NCI-H69 (cell line): ENCODE measurements around the gene TOMT.
"Not testable (repeated sequence)": the region's sequence is repeated elsewhere in the genome, so short reads cannot be mapped to it uniquely, and the experiment has no call there.

ENCODE experiments used
- DNase-seq: peaks from one replicate; lab custom pipeline; 2025; lab: John Stamatoyannopoulos, UW

The TOMT gene

DNA sequence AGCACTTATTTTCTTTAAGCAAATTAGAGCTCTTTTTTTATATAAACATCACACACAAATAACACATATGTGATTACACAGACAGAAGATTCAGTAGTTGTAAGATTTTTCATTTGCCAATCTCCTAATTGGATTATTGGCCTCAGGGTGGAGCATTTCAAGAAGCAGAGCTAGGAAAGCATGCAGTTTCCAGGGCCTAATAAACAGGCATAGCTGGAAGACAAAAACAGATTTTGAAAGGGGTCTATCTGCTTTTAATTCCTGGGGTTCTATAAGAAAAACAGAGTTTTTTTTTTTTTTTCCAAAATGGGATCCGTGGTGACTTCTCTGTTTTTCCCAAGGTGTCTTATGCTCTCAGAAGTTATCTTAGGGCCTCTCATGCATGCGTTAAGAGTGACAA is 22.2 kb downstream of the TOMT start:
- DNase-seq, result no peak

GRCh38 chr11:72129381-72129780 is 23.7 kb downstream of the TOMT start:
- DNase-seq, result no peak

GRCh38 chr11:72132646-72133045 is 26.9 kb downstream of the TOMT start:
- no peak for DNase-seq

DNA sequence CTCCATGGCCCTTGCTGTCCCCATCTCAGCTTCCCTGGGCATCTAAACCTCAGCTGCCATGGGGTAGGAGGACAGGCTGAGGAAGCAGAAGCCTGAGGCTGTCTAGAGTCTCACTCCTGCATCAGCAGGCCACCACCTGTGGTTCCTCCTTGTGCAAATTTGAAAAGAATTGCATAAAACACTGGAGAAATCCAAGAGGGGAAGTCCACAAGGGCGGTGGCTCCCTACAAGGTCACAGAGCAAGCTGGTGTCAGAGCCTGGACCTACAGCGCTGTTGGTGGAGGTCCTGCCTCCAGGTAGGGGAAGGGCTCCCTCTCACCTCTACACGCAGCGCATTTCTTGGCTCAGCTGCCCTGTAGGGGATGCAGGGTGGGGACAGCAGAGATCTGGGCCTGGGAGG is 29.7 kb downstream of the TOMT start, which contains the start of gene FOLR3:
Gene FOLR3, plus strand, starts transcription at position 253 of the 400 bp plus-strand sequence. CDS start 228 bp downstream, outside the sequence.
- not testable (repeated sequence) for DNase-seq

- DNase-seq, result no peak
Measured at GRCh38 chr11:72135891-72136683, 30.4 kb downstream of the TOMT start.

GRCh38 chr11:72136684-72137262 is 31.0 kb downstream of the TOMT start:
- no peak for DNase-seq

GRCh38 chr11:72138821-72139390 is 33.2 kb downstream of the TOMT start:
- no peak for DNase-seq

- DNase-seq, result no peak
Measured at GRCh38 chr11:72139500-72139899, 33.8 kb downstream of the TOMT start.

DNA sequence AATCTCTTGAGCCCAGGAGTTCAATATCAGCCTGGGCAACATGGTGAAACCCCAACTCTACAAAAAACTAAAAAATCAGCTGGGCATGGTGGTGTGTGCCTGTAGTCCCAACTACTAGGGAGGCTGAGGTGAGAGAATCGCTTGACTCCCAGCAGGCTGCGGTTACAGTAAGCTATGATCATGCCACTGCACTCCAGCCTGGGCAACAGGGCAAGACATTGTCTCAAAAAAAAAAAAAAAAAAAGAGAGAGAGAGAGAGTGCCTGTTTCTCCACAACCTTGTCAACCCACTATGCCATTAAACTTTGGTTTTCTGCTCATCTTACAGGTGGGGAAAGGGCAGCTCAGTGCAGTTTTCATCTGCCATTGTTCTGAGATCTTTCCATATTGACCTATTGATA is 34.9 kb downstream of the TOMT start:
- DNase-seq, result no peak

DNA sequence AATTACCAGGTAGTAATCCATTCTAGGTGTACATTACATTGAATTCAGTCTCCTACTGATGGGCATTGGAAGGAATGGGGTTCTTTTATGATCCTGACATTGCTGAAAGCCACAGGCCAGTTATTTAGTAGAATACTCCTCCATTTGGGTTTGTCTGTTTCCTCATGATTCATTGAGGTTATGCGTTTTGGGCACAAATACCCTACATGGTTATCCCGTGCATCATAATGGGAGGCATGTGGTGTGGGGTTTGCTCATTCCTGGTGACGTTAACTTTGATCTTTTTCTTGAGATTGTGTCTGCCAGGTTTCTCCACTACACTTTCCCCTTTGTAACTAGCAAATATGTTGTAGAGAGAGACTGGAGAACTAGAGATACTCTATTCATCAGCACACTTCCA is 35.3 kb downstream of the TOMT start:
- DNase-seq, result no peak

- DNase-seq, result not testable (repeated sequence)
Measured at GRCh38 chr11:72142086-72142485, 36.4 kb downstream of the TOMT start.

- not testable (repeated sequence) for DNase-seq
Measured at GRCh38 chr11:72142543-72142942, 36.8 kb downstream of the TOMT start.

GRCh38 chr11:72144807-72145565 is 39.3 kb downstream of the TOMT start:
- DNase-seq, result no peak

DNA sequence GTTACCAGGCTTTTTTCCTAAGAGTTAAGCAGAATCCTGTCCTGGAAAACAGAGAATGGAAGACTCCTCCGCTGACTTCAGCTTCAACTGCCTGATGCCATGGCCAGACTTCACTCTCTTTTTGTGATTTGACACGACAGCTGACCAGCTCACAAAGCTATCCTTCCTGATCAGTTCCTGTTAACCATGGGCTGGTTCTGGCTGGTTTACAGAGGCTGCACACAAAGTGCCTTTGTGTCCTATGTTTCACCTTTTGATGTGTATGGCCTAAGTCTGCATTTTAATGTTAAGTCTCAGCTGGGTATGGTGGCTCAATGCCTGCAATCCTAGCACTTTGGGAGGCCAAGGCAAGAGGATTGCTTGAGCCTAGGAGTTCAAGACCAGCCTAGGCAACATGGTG is 40.9 kb downstream of the TOMT start:
- DNase-seq, result no peak

DNA sequence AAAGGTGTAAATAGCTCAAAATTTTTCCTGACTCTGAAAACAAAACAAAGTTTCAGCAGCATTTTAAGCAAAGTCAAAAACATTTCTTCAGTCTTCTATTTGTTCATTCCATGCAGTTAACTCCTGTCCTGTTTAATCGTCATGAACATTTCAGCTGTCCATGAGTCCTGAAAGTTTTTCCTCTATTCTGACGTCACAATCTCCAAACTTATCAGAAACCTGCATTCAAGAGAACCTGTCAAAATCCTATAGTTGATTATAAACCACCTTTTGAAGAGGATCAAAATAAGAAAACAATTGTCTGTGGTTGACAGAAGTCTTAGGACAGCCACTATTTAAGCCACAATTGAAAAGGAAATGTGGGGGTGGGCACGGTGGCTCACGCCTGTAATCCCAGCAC is 45.2 kb downstream of the TOMT start:
- no peak for DNase-seq

DNA sequence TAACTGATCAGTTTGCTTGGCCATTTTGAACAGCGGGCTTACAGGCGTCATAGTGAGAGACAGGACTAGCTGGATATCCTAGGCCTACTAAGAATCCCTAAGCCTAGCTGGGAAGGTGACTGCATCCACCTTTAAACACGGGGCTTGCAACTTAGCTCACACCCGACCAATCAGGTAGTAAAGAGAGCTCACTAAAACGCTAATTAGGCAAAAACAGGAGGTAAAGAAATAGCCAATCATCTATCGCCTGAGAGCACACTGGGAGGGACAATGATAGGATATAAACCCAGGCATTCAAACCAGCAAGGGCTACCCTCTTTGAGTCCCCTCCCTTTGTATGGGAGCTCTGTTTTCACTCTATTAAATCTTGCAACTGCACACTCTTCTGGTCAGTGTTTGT is 48.1 kb downstream of the TOMT start:
- DNase-seq, result not testable (repeated sequence)

GRCh38 chr11:72154816-72155215 is 49.1 kb downstream of the TOMT start:
- DNase-seq, result no peak

DNA sequence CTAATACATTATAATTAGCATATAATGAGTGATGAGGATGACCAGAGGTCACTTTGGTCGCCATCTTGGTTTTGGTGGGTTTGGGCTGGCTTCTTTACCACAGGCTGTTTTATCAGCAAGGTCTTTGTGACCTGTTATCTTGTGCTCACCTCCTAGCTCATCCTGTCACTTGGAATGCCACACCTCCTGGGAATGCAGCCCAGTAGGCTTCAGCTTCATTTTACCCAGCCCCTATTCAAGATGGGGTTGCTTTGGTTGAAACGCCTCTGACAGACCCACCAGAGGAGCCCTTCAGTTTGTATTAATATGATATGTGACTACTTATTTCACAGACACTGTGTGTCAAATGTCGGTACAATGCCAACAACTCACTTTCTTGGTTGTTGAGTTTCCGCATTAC is 50.0 kb downstream of the TOMT start:
- DNase-seq, result no peak

GRCh38 chr11:72157131-72157530 is 51.4 kb downstream of the TOMT start:
- DNase-seq, result no peak
